Adipocyte (in vitro differentiated cells): Measurements from ENCODE around the gene PCBP3.

Source experiments
- DNase-seq: peaks from one replicate; pipeline ENCODE4 v3.0.0-alpha.2; 2015; ENCODE audit warnings: low read depth
- H3K27me3 ChIP-seq: replicated peaks from 2 replicates; pipeline ENCODE4 v1.7.0; 2013; ENCODE audit warnings: mild to moderate bottlenecking, low read length, moderate library complexity; ENCODE audit not compliant: control insufficient read depth, insufficient read depth
- H3K36me3 ChIP-seq: 2 replicates; pipeline ENCODE4 v1.7.0; 2013; ENCODE audit warnings: low read length, mild to moderate bottlenecking, moderate library complexity; ENCODE audit not compliant: control insufficient read depth, insufficient read depth, severe bottlenecking
- H3K4me1 ChIP-seq: 2 replicates; pipeline ENCODE4 v1.7.0; 2013; ENCODE audit warnings: mild to moderate bottlenecking, low read length, moderate library complexity; ENCODE audit not compliant: control insufficient read depth, insufficient read depth
- H3K4me3 ChIP-seq: 2 replicates; pipeline ENCODE4 v1.7.0; 2013; ENCODE audit warnings: mild to moderate bottlenecking, low read length, moderate library complexity
- H3K9ac ChIP-seq: 2 replicates; pipeline ENCODE4 v1.7.0; 2013; ENCODE audit warnings: mild to moderate bottlenecking, low read length, moderate library complexity
- H3K9me3 ChIP-seq: 2 replicates; pipeline ENCODE4 v1.7.0; 2013; ENCODE audit warnings: mild to moderate bottlenecking, low read length, moderate library complexity; ENCODE audit not compliant: control insufficient read depth

Gene PCBP3

DNA sequence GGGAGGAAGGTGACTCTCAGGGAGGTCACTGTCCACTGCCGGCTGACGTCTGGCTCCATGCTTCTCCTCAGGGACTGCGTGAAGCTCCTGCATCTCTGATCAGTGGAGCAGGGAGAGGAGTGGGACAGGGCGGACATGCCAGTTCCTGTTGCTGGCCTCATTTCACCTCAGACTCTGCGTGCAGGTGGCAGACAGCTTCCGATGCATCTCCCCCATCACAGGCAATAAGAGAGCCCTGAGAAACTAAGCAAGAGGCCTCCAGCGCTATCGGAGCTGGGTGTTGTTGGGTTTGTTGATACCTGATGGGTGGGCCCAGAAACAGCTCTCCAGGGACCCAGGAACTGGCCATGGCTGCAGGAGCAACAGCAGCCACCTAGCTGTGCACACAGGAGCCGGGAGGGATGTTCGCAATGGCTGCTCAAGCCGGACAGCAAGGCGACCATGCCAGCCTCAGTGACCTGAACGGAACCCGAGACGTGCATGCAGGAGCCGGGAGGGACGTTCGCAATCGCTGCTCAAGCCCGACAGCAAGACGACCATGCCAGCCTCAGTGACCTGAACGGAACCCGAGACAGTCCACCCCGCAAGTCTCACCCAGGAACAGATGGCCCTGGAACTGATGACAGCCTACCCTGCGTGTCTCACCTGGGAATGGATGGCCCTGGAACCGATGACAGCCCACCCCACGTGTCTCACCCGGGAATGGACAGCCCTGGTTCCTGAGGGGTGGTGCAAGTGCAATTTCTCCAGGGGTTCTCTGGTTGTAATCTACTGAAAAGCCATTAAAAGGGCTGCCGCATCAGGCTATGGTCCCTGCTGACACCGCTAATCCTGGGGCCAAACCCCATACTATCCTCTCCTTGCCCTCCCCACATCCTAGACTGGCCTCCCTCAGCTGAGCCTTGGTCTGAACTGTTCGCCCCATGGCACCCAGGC, 14.2 kb upstream of the PCBP3 start:
- DNase-seq: no peak
- H3K27me3 ChIP-seq: peaks cover 20% of the 10 kb centered on the region

DNA sequence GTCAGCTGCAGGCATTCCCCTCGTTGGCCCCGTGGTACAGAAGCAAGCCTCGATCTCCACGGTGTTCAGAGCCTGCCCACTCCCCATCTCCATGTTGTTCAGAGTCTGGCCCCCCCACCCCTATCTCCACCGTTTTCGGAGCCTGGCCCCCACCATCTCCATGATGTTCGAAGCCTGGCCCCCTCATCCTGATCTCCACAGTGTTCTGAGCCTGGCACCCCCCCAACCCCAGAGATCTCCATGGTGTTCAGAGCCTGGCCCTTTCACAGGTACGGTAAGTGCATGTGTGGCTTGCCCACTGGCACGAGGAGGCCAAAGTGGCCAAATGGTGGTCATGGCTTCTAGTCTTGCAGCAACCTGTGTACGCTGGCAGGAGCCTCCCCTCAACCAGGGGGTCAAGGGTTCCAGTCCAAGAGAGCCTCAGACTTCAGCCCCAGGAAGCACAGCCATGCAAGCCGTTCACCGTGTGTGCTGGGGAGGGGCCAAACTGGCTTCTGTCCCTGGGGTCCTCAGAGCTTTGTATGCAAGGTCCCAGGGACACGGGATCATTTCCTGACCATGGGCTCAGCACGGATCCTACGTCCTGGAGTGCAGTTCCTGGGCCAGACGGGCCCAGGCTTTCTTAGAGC, 13.3 kb upstream of the PCBP3 start:
- Histone ChIP-seq H3K36me3 (no peaks in the 10 kb centered on the region), H3K9ac (no peak overlapping the region), H3K9me3 (no peaks in the 10 kb centered on the region), H3K4me3 (no peak overlapping the region), H3K4me1 (peaks cover 7% of the 10 kb centered on the region), H3K27me3 (peaks cover 19% of the 10 kb centered on the region)
- DNase-seq: no peak

More for the DNA sequence above, 14.2 kb upstream of the PCBP3 start:
- H3K4me1 ChIP-seq: no peaks in the 10 kb centered on the region
- peaks cover 5% of the 10 kb centered on the region for H3K9me3 ChIP-seq
- no peak overlapping the region for H3K9ac ChIP-seq
- no peak overlapping the region for H3K4me3 ChIP-seq
- no peaks in the 10 kb centered on the region for H3K36me3 ChIP-seq

DNA sequence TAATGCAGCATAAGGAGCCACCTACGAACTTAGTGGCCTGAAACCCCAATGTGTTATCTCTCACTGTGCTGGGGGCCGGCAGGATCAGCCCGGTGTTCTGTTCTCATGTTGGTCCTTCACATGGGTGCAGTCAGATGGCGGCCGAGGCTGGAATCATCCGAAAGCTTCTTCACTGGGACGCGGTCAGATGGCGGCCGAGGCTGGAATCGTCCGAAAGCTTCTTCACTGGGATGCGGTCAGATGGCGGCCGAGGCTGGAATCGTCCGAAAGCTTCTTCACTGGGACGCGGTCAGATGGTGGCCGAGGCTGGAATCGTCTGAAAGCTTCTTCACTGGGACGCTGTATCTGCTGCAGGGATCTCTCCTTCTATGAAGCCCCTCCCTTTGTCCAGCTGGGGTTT, 12.6 kb upstream of the PCBP3 start:
- Histone ChIP-seq H3K9me3 (no peaks in the 10 kb centered on the region), H3K4me3 (no peak overlapping the region), H3K27me3 (peaks cover 19% of the 10 kb centered on the region), H3K4me1 (peaks cover 7% of the 10 kb centered on the region), H3K36me3 (no peaks in the 10 kb centered on the region), H3K9ac (no peak overlapping the region)
- DNase-seq: no peak

DNA sequence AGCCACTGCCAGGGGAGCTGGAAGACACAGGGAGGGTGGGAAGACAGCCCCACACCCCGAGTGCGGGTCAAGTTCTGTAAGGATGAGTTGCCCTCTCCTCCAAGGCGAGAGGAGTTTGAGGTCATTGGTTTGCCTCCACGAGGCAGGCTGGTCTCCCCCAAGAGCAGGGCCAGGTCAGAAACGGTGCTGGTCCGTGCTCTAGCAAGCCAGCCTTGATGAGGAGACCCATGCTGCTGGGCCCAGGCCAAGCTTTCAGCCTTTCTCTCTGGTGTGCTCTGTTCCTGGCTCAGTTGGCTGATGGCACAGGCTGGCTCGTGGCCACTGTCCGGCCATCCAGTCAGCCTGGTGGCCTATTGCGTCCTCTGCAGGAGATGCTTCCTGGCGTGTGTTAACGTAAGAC, 12.0 kb upstream of the PCBP3 start:
- peaks cover 19% of the 10 kb centered on the region for H3K27me3 ChIP-seq
- DNase-seq: no peak
- no peaks in the 10 kb centered on the region for H3K36me3 ChIP-seq
- no peak overlapping the region for H3K4me3 ChIP-seq
- H3K9me3 ChIP-seq: no peaks in the 10 kb centered on the region
- no peak overlapping the region for H3K9ac ChIP-seq
- peaks cover 7% of the 10 kb centered on the region for H3K4me1 ChIP-seq

DNA sequence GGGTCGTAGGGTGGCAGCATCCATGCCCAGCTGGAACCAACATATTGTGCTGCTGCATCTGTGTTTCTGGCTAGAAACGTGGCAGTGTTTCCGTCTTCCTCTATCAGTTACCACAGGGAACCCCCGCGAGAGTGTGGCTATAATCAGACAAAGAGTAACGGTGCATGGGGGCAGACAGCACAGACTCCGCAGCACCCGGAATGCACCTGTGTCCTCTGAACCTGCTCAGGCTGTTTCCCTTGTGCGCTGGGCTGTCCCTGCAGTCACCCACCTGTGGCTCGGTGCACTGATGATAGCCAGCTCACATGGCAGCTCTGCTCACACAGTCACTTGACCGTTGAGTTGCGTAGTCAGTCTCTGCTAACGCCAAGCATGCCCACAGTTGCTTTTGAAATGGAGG, 11.4 kb upstream of the PCBP3 start:
- H3K4me3 ChIP-seq: no peak overlapping the region
- H3K4me1 ChIP-seq: peaks cover 7% of the 10 kb centered on the region
- no peak for DNase-seq
- H3K27me3 ChIP-seq: peaks cover 19% of the 10 kb centered on the region
- no peaks in the 10 kb centered on the region for H3K9me3 ChIP-seq
- H3K36me3 ChIP-seq: no peaks in the 10 kb centered on the region
- H3K9ac ChIP-seq: no peak overlapping the region

DNA sequence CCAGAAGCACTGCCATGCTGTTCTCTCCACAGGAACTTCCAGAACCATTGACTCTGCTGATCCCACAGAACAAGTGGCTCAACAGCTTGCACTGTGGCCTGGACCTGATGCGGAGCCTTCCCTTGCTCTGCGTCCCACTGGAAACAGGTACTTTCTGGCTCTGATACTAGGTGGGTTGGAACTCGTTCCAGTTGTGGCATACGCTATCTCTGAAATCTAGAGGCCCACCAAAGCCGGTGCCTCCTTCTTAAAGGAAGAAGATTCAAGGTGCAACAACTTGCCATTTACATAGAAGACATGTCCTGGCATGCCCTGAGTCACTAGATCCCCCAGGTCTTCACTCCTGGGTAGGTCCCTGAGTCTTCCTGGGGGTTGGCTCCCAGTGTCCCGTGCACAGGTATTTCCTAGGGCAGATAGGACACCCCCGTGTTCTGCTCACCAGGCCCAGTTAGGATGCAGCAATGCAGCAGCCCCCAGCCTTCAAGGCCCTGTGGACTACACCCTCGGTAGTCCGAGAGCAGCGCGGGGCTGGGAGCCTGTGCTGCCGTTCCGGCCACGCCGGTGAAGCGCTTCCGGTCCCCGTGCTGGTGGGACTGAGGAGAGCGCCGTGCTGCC, 10.8 kb upstream of the PCBP3 start:
- no peak for DNase-seq
- no peaks in the 10 kb centered on the region for H3K36me3 ChIP-seq
- no peak overlapping the region for H3K4me3 ChIP-seq
- H3K9me3 ChIP-seq: no peaks in the 10 kb centered on the region
- peaks cover 19% of the 10 kb centered on the region for H3K27me3 ChIP-seq
- H3K4me1 ChIP-seq: peaks cover 7% of the 10 kb centered on the region
- no peak overlapping the region for H3K9ac ChIP-seq

DNA sequence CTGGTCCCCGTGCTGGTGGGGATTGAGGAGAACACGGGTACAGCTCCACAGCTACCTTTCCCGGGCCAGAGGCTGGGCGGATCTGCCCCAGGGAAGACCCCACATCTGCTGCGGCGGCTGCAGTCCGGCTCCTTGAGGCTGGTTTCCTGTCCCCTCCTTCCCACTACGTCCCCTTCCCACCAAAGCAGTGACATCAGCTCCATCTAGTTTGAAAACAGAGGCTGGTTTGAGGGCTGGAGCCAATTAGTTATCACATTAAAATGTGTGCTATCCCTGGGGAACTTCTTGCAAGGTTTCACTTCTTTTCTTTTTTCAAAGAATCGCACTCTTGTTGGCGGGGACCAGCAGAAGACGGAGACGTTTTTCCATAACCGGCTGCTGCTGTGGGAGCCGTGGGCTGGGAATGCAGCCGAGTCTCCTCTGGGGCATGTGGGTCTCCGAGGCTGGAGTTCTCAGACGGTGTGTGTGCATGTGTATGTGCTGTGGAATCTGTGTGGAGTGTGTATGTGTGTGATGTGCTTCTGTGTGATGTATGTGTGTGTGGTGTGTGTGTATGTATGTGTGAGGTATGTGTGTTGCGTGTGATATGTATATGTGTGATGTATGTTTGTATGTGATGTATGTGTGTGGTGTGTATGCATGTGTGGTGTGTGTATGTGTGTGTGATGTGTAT, 8.9 kb upstream of the PCBP3 start:
- peak; percentile 19 for DNase-seq
- Histone ChIP-seq H3K9me3 (no peaks in the 10 kb centered on the region), H3K4me1 (peaks cover 12% of the 10 kb centered on the region), H3K36me3 (no peaks in the 10 kb centered on the region), H3K4me3 (peak overlapping the region; percentile 9), H3K9ac (peak overlapping the region; percentile 32), H3K27me3 (peaks cover 19% of the 10 kb centered on the region)

DNA sequence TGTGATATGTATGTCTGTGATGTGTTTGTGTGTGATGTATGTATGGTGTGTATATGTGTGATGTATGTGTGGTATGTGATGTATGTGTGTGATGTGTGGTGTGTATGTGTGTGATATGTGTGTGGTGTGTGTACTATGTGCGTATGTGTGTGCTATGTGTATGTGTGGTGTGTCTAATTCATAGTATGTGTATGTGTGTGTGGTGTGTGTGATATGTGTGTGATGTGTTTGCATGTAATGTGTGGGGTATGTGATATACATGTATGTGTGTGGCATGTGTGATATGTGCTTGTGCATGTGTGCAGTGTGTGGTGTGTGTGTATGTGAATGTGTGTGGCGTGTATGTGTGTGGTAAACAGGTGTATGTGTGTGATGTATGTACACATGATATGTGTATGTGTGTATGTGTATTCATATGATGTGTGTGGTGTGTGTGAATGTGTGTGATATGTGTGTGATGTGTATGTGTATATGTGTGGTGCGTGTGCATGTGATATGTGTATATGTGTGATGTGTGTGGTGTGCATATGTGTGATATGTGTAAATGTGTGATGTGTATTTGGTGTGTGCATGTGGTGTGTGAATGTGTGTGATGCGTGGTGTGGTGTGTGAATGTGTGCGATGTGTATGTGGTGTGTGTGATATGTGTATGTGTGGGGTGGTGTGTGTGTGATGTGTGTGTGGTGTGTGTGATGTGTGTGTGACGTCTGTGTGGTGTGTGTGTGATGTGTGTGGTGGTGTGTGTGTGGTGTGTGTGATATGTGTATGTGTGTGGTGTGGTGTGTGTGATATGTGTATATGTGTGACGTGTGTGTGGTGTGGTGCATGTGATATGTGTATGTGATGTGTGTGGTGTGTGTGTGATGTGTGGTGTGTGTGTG, 8.0 kb upstream of the PCBP3 start:
- Histone ChIP-seq H3K9me3 (no peaks in the 10 kb centered on the region), H3K4me1 (peaks cover 12% of the 10 kb centered on the region), H3K36me3 (no peaks in the 10 kb centered on the region), H3K4me3 (no peak overlapping the region), H3K27me3 (peaks cover 15% of the 10 kb centered on the region), H3K9ac (no peak overlapping the region)
- no peak for DNase-seq

DNA sequence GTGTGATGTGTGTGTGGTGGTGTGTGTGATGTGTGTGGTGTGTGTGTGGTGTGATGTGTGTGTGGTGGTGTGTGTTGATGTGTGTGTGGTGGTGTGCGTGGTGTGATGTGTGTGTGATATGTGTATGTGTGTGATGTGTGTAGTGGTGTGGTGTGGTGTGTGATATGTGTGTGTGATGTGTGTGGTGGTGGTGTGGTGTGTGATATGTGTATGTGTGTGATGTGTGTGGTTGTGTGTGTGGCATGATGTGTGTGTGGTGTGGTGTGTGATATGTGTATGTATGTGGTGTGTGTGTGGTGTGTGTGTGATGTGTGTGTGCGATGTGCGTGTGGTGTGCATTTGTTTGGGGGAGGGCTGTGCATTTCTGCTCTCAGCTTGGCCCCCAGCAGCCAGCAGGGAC, 7.1 kb upstream of the PCBP3 start:
- H3K36me3 ChIP-seq: no peaks in the 10 kb centered on the region
- H3K9me3 ChIP-seq: no peaks in the 10 kb centered on the region
- H3K27me3 ChIP-seq: peaks cover 8% of the 10 kb centered on the region
- peaks cover 22% of the 10 kb centered on the region for H3K4me1 ChIP-seq
- DNase-seq: no peak
- no peak overlapping the region for H3K4me3 ChIP-seq
- H3K9ac ChIP-seq: no peak overlapping the region

DNA sequence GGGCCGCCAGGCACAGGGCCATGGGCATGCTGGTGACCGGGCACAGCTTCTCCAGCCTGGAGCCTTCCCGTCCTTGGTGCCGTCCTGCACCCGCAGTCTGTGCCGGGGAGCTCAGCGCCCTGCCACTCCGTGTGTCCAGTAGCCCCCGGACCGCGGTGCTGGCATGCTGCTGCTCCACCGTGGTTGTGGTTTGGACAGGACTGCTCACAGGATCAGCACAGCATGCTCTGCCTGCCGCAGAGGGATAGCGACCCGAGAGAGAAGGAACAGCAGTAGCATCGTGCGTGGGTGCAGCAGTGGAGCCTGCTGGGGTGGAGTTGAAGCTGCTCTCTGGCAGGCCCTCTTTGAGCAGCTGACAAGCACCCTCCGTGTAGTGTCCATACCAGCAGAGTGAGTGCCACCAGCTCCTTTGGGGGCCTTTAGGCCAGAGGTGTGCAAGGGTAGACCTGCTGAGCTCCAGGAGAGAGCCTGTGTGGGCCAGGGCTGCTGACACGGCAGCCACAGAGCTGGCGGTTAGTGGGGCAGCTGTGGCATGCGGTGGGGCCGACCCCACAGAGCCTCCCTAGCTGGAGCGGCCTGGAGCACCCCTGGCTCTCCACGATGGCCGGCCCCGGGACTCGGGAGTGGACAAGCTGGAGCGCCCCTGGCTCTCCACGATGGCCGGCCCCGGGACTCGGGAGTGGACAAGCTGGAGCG, 6.4 kb upstream of the PCBP3 start:
- no peak overlapping the region for H3K4me3 ChIP-seq
- H3K9me3 ChIP-seq: no peaks in the 10 kb centered on the region
- no peaks in the 10 kb centered on the region for H3K36me3 ChIP-seq
- peaks cover 1% of the 10 kb centered on the region for H3K27me3 ChIP-seq
- DNase-seq: no peak
- H3K9ac ChIP-seq: no peak overlapping the region
- H3K4me1 ChIP-seq: peaks cover 23% of the 10 kb centered on the region
